Activated CD4-positive, alpha-beta T cell treated with anti-CD3 and anti-CD28 coated beads, Interleukin-2, Interleukin-6, amounts not matched to agents 100 ng/mL and 50 ng/mL, durations not matched to agents 16 hours and 8 hours (primary cell): Measurements from ENCODE around the gene SMARCA4.
"Not testable (repeated sequence)": the region's sequence is repeated elsewhere in the genome, so short reads cannot be mapped to it uniquely, and the experiment has no call there.

ENCODE experiments used
- DNase-seq: peaks from one replicate; pipeline ENCODE4 v3.0.0-alpha.2; 2020

SMARCA4 gene

DNA sequence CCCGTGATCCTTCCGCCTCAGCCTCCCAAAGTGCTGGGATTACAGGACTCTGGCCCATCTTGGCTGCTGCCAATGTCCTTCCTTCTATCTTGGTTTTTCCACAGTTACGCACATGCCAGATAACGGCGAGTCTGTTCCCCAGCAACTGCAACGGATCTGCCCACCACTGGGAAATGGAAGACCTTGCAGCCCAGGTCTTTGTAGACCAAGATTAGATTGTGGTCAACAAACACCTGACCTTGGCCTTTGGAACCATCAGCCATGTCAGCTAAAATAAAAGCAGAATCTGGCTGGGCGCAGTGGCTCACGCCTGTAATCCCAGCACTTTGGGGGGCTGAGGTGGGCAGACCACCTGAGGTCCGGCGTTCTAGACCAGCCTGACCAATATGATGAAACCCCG is 118.1 kb downstream of the SMARCA4 start:
- DNase-seq: no peak

DNA sequence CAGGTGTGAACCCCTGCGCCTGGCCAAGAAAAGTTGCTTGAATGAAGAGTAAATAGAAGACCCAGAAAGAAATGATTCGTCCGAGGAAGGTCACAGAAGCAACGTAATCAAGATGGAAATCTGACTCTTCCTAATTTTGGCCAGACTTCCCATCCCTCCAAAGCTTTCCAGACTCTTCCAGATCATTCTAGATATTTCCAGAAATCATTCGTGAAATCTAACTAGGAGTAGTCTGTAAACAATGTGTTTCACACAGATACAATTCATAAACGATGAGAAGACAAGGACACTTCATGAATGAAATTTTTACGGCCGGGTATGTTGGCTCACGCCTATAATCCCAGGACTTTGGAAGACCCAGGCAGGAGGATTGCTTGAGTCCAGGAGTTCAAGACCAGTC is 119.2 kb downstream of the SMARCA4 start:
- no peak for DNase-seq

DNA sequence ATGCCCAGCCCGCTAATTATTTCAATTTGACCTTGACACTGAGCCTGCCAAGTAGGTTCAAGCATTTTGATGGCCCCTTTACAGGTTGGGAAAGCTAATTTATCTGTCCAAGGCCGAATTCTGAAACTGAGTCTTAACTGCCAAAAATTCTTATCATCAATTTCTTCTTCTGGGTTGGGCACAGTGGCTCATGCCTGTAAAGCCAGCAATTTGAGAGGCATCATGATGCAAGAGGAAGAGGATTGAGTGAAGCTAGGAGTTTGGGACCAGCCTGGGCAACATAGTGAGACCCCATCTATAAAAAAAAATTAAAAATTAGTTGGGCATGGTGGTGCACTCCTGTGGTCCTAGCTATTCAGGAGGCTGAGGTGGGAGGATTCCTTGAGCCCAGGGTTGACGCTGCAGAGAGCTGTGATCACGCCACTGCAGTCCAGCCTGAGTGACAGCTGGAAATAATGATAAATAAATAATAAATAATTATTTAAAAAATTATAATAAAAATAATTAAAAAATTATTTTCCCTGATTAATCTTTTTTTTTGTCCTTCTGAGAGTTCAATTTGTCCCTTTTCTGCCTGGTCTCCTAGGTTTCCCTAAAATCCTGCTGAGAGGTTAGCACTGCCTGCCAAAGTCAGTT is 127.2 kb downstream of the SMARCA4 start:
- no peak for DNase-seq

DNA sequence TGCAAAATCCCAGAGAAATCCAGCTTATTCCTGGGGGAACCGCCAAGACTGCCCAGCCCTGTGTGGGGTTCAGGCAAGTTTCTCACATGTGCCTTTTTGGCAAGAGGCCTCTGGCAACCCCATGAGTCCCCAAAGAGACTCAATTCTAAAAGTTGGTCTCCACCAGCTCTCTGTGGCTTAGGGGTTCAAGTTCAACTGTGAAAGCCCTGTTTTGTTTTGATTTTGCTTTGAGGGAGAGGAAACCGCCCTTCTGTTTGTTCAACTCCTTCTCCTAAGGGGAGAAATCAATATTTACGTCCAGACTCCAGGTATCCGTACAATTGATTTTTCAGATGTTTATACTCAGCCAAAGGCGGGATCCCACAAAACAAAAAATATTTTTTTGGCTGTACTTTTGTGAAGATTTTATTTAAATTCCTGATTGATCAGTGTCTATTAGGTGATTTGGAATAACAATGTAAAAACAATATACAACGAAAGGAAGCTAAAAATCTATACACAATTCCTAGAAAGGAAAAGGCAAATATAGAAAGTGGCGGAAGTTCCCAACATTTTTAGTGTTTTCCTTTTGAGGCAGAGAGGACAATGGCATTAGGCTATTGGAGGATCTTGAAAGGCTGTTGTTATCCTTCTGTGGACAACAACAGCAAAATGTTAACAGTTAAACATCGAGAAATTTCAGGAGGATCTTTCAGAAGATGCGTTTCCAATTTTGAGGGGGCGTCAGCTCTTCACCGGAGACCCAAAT is 127.8 kb downstream of the SMARCA4 start:
- DNase-seq: peak; percentile 26

DNA sequence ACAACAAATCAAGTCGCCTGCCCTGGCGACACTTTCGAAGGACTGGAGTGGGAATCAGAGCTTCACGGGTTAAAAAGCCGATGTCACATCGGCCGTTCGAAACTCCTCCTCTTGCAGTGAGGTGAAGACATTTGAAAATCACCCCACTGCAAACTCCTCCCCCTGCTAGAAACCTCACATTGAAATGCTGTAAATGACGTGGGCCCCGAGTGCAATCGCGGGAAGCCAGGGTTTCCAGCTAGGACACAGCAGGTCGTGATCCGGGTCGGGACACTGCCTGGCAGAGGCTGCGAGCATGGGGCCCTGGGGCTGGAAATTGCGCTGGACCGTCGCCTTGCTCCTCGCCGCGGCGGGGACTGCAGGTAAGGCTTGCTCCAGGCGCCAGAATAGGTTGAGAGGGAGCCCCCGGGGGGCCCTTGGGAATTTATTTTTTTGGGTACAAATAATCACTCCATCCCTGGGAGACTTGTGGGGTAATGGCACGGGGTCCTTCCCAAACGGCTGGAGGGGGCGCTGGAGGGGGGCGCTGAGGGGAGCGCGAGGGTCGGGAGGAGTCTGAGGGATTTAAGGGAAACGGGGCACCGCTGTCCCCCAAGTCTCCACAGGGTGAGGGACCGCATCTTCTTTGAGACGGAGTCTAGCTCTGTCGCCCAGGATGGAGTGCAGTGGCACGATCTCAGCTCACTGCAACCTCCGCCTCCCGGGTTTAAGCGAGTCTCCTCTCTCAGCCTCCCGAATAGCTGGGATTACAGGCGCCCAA is 128.6 kb downstream of the SMARCA4 start, which contains the start of gene LDLR:
Gene LDLR, plus strand, starts transcription at position 210 of the 760 bp plus-strand sequence. Its CDS starts 86 bp downstream, at position 296.
- peak; percentile 94 for DNase-seq

DNA sequence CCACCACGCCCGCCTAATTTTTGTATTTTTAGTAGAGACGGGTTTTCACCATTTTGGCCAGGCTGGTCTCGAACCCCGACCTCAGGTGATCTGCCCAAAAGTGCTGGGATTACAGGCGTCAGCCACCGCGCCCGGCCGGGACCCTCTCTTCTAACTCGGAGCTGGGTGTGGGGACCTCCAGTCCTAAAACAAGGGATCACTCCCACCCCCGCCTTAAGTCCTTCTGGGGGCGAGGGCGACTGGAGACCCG is 129.1 kb downstream of the SMARCA4 start:
- DNase-seq: not testable (repeated sequence)

DNA sequence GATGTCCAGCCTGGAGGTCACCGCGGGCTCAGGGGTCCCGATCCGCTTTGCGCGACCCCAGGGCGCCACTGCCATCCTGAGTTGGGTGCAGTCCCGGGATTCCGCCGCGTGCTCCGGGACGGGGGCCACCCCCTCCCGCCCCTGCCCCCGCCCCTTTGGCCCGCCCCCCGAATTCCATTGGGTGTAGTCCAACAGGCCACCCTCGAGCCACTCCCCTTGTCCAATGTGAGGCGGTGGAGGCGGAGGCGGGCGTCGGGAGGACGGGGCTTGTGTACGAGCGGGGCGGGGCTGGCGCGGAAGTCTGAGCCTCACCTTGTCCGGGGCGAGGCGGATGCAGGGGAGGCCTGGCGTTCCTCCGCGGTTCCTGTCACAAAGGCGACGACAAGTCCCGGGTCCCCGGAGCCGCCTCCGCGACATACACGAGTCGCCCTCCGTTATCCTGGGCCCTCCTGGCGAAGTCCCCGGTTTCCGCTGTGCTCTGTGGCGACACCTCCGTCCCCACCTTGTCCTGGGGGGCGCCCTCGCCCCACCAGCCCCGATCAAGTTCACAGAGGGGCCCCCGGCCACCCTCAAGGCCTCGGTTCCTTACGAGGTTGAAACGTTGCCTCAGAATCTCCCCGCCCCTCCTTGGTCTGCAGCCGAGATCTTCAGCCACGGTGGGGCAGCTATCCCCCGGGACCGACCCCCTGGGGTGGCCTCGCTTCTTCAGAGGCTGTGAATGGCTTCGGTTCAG is 129.6 kb downstream of the SMARCA4 start:
- peak; percentile 99 for DNase-seq

DNA sequence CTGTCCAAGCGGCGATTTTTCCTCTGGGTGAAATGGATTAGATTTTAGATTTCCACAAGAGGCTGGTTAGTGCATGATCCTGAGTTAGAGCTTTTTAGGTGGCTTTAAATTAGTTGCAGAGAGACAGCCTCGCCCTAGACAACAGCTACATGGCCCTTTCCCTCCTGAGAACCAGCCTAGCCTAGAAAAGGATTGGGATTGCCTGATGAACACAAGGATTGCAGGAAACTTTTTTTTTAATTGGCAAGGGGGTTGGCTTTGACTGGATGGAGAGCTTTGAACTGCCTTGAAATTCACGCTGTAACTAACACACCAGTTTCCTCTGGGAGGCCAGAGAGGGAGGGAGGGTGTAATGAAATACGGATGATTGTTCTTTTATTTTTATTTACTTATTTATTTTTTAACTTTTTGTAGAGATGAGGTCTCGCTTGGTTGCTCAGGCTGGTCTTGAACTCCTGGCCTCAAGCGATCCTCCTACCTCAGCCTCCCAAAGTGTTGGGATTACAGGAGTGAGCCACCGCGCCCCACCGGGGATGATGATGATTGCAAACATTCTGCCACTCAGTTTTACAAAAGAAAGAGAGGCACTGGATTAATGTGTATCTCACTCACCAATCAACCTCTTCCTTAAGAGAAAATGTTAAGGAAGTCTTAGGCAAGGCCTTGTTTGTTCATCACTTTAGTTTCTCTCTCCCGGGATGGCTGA is 130.3 kb downstream of the SMARCA4 start:
- no peak for DNase-seq

DNA sequence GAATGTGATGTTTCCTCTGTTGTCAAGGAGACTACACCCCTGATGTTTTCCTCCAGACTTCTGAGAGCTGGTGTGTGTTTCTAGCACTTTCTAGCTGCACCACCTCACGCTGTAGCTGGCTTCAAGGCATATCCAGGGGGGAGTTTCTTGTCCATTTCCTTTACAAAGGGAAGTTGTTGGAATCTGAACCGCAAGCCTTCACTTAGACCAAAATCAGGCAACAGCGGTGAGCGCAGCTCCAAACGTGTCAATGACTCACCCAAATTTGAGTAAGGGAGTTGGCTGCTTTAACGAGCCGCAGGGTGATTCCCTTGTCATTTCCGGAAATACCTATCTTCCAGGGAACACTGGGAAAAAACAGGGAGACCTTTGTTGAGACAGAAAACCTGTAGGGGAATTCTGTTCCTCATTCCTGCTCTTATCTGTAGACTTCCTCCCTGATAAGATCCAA is 130.9 kb downstream of the SMARCA4 start:
- DNase-seq: peak; percentile 68

DNA sequence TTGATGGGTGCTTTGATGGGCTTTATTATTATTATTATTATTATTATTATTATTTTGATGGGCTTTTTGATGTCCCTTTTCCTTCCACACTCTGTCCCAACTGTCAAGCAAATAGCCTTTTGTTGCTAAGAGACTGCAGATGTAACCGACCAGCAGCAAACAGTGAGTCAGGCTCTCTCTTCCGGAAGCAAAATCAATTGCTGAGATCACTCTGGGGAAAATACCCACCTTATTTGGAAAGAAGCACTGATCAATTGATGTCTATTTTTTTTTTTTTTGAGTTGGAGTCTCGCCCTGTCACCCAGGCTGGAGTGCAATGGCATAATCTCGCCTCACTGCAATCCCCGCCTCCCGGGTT is 131.3 kb downstream of the SMARCA4 start:
- DNase-seq: peak; percentile 75

DNA sequence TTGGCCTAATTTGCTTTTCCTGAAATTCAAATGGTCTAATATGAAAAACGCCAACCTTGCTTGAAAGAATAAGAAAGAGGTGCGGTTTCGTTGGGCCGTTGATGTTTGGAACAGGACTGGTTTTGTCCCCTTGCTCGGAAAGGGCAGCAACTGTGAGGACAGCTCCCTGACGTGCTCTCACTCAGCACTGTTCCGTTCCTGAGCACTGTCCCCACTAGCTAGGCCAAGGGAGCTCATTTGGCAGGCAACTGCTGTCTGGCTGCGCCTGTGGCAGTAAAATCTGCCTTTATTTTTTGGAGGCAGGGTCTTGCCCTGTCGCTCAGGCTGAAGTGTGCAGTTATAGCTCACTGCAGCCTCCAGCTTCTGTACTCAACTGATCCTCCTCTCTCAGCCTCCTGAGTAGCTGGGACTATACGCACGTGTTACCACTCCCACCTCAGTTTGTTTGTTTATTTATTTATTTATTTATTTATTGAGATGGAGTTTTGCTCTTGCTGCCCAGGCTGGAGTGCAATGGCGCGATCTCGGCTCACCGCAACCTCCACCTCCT is 132.9 kb downstream of the SMARCA4 start:
- DNase-seq: no peak

DNA sequence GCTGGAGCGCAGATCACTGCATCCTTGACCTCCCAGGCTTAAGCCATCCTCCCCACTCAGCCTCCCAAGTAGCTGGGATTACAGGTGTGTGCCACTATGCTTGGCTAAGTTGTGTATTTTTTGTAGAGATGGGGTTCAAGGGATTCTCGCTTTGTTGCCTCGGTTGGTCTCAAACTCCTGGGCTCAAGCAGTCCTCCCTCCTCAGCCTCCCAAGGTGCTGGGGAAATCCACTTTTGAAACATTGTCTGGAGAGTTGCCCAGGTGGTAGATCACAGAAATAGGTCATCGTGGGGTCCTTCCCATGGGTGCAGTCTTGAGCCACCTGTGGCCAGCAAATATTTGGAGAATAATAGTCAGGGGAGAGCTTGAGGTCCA is 133.7 kb downstream of the SMARCA4 start:
- DNase-seq: no peak

DNA sequence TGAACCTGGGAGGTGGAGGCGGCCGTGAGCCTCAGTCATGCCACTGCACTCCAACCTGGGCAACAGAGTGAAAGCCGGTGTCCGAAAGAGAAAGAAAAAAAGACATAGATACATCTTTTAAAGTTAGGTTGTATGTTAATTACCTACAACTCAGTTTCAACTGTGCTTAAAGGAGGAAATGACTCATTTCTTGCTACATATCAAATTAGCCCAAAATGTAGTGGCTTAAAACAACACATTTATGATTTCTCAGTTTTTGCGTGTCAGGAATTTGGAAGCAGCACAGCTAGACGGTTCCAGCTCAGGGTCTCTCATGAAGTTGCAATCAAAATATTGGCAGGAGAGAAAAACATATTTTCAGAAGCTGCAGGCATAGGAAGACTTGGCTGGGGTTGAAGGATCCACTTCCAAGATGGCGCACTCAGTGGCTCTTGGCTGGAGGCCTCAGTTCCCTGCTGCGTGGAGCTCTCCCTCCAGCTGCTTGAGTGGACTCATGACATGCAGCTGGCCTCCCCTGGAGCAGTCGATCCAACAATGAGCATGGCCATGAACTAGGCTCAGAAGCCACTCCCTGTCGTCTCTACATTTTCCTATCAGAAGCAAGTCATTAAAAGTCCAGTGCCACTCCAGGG is 135.5 kb downstream of the SMARCA4 start:
- peak; percentile 65 for DNase-seq

DNA sequence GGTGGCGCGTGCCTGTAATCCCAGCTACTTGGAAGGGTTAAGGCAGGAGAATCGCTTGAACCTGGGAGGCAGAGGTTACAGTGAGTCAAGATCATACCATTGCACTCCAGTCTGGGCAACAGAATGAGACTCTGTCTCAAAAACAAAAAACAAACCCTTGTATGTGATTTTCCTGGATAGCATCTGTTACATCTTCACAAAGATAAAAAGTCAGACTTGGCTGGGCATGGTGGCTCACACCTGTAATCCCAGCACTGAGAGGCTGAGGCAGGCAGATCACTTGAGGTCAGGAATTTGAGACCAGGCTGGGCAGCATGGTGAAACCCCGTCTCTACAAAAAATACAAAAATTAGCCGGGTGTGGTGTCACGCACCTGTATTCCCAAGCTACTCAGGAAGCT is 136.5 kb downstream of the SMARCA4 start:
- not testable (repeated sequence) for DNase-seq

DNA sequence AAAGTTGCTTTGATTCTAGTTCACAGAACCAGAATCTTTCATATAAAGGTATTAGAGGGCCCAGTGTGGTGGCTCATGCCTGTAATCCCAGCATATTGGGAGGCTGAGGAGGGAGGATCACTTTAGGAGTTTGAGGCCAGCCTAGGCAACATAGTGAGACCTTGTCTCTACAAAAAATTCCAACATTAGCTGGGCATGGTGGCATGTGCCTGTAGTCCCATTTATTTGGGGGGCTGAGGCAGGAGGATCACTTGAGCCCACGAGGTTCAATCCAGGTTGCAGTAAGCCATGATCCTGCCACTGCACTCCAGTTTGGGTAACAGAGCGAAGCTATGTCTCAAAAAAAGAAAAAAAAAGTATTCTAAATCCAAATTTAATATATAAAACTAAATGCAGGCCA is 137.5 kb downstream of the SMARCA4 start:
- DNase-seq: no peak

DNA sequence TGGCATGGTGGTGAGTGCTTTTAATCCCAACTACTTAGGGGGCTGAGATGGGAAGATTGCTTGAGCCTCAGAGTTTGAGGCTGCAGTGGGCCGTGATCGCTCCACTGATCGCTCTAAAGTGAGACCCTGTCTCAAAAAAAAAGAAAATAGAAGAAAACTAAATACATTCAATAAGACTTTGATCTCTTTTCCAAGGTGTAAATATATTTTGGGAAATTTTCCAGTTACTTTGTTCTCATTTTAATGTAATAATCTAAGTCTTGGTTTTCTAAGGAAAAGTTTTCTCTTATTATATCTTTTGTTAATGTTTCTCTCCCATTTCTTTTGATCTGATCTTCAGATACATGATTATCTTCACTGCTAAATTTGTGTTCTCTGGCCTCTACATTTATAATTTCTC is 138.0 kb downstream of the SMARCA4 start:
- no peak for DNase-seq

DNA sequence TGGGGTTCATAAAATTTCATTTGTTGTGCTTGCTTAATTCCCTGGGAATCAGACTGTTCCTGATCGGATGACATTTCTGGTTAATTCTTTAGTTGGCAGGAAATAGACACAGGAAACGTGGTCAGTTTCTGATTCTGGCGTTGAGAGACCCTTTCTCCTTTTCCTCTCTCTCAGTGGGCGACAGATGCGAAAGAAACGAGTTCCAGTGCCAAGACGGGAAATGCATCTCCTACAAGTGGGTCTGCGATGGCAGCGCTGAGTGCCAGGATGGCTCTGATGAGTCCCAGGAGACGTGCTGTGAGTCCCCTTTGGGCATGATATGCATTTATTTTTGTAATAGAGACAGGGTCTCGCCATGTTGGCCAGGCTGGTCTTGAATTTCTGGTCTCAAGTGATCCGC is 139.2 kb downstream of the SMARCA4 start:
- DNase-seq: no peak

DNA sequence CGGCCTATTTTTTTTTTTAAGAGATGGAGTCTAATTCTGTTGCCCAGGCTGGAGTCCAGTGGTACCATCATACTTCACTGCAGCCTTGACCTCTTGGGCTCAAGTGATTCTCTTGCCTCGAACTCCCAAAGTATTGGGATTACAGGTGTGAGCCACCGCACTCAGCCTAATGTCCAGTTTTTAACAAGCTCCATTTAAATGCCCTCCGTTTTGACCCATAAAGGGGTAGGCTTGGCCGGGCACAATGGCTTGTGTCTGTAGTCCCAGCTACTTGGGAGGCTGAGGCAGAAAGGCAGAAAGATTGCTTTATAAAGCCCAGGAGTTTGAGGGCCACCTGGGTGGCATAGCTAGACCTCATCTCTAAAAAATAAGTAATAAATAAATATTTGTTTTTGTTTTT is 140.2 kb downstream of the SMARCA4 start:
- no peak for DNase-seq

DNA sequence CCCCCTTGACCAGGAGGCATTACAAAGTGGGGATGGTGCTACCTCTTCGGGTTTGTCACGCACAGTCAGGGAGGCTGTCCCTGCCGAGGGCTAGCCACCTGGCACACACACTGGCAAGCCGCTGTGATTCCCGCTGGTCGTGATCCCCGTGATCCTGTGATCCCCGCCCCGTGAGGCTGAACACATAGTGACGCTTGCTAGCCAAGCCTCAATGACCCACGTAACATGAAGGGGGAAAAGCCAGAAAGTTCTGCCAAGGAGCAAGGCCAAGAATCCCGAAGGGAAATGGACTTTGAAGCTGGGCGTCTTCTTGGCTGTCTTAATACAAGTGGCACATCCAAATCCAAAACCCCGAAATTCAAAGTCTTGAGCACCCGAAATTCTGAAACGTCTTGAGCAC is 142.1 kb downstream of the SMARCA4 start:
- DNase-seq: no peak

DNA sequence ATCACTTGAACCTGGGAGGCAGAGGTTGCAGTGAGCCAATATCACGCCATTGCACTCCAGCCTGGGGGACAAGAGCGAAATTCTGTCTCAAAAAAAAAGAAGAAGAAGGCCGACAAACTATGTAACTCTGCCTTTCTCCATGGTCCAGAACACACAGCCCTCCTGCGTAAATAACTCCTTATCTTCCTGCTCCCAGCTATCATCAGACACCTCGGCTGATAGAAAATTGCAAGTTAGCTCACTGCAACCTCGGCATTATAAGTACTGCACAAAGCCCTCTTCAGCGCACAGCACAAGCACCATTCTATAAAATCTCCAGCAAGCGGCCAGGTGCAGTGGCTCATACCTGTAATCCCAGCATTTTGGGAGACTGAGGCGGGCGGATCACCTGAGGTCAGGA is 142.8 kb downstream of the SMARCA4 start:
- not testable (repeated sequence) for DNase-seq

DNA sequence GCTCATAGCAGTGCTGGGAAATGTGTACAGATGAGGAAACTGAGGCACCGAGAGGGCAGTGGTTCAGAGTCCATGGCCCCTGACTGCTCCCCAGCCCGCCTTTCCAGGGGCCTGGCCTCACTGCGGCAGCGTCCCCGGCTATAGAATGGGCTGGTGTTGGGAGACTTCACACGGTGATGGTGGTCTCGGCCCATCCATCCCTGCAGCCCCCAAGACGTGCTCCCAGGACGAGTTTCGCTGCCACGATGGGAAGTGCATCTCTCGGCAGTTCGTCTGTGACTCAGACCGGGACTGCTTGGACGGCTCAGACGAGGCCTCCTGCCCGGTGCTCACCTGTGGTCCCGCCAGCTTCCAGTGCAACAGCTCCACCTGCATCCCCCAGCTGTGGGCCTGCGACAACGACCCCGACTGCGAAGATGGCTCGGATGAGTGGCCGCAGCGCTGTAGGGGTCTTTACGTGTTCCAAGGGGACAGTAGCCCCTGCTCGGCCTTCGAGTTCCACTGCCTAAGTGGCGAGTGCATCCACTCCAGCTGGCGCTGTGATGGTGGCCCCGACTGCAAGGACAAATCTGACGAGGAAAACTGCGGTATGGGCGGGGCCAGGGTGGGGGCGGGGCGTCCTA is 144.3 kb downstream of the SMARCA4 start:
- DNase-seq: no peak

DNA sequence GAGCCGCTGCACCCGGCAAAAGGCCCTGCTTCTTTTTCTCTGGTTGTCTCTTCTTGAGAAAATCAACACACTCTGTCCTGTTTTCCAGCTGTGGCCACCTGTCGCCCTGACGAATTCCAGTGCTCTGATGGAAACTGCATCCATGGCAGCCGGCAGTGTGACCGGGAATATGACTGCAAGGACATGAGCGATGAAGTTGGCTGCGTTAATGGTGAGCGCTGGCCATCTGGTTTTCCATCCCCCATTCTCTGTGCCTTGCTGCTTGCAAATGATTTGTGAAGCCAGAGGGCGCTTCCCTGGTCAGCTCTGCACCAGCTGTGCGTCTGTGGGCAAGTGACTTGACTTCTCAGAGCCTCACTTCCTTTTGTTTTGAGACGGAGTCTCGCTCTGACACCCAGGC is 145.6 kb downstream of the SMARCA4 start:
- DNase-seq: no peak
